Loucy (cell line): Measurements from ENCODE around the gene TMEM82.

ENCODE experiments used
- EZH2phosphoT487 ChIP-seq: fragments of 200-600 bp; IDR thresholded peaks from 2 replicates; pipeline ENCODE4 v1.6.1; 2018; ENCODE audit warnings: antibody characterized with exemption, mild to moderate bottlenecking, moderate library complexity, borderline replicate concordance
- TF ChIP-seq, protein P1 (sequence below): fragments of 200-600 bp; sonication (generic); conservative IDR thresholded peaks from 2 replicates; pipeline ENCODE4 v1.5.1; 2014; ENCODE audit warnings: mild to moderate bottlenecking, antibody characterized with exemption, low read length

DNA sequence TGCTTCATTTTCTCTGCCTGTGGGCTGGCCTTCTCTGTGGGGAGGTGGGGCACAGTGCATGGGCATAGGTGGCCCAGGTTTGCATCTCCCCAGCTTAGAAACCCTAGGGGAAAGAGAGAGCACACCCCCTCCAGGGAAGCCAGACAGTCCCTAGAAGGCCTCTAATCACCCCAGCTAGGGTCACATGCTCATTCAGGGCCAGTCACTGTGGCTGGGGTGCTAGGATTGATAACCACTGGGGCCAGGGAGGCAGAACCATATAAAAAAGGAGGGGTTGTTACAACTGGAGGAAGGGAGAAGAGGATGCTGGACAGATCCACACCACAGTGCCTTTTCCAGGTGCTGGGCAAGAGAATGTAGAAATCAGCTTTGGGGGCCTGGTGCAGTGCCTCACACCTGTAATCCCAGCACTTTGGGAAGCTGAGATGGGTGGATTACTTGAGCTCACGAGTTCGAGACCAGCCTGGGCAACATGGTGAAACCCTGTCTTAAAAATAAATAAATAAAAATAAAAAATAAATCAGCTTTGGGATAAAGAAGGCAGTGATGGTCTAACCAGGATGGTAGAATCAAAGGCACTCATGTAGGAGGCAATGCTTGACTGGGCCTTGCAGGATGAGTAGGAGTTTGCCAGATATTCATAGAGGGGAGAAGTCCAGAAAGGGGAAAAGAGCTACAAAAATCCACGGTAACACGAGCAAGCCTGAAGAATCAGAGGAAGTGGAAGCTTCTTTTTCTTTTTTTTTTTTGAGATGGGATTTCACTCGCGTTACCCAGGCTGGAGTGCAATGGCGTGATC is 35.8 kb downstream of the TMEM82 start:
- TF ChIP-seq, protein P1, sequence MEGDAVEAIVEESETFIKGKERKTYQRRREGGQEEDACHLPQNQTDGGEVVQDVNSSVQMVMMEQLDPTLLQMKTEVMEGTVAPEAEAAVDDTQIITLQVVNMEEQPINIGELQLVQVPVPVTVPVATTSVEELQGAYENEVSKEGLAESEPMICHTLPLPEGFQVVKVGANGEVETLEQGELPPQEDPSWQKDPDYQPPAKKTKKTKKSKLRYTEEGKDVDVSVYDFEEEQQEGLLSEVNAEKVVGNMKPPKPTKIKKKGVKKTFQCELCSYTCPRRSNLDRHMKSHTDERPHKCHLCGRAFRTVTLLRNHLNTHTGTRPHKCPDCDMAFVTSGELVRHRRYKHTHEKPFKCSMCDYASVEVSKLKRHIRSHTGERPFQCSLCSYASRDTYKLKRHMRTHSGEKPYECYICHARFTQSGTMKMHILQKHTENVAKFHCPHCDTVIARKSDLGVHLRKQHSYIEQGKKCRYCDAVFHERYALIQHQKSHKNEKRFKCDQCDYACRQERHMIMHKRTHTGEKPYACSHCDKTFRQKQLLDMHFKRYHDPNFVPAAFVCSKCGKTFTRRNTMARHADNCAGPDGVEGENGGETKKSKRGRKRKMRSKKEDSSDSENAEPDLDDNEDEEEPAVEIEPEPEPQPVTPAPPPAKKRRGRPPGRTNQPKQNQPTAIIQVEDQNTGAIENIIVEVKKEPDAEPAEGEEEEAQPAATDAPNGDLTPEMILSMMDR = no peak
- no peak for TF ChIP-seq EZH2phosphoT487
